ENCODE data around the gene ULK3. TPM values are rescaled to one million over a fixed set of nuclear protein-coding genes. Genes with fewer than 3 reads are reported as not detected.

ULK3 gene
- total and polyA plus RNA-seq, 2 donors (not counting 3 experiments of a cell fraction or from before 2014, with no cell fraction given) = 36.0 to 48.6 TPM

Small RNAs within 50 kb of the gene (microRNA-seq; reads per million reads assigned to microRNA genes)
- gene MIR4513 (ENCODE audit: borderline number of aligned reads, borderline replicate concordance) = not detected
- gene MIR6882 (ENCODE audit: borderline number of aligned reads, borderline replicate concordance) = not detected

Small RNAs within 50 kb of the gene (small RNA-seq; reads per million reads assigned to genes)
- gene CPLX3 (ENCODE audit: insufficient read depth, insufficient read length, low read depth, low replicate concordance) (not detected), gene MIR4513 (ENCODE audit: insufficient read depth, insufficient read length, low read depth, low replicate concordance) (not detected), gene MIR6882 (ENCODE audit: insufficient read depth, insufficient read length, low read depth, low replicate concordance) (not detected)

Other genes starting within 250 kb of the ULK3 start
- 69.2 and 75.5 TPM in 2 replicates for gene CLK3, start 227.3 kb downstream of the ULK3 start, total RNA-seq
- gene CLK3, start 227.3 kb downstream of the ULK3 start, polyA plus RNA-seq = 97.9 and 121 TPM in 2 replicates
- gene EDC3, start 147.1 kb downstream of the ULK3 start, total RNA-seq = 52.7 and 56.5 TPM in 2 replicates
- gene EDC3, start 147.1 kb downstream of the ULK3 start, polyA plus RNA-seq = 55.9 and 61.1 TPM in 2 replicates
- 5.8 and 7.6 TPM in 2 replicates for gene CYP1A1, start 117.6 kb downstream of the ULK3 start, total RNA-seq
- gene CYP1A1, start 117.6 kb downstream of the ULK3 start, polyA plus RNA-seq = 12.8 and 13.1 TPM in 2 replicates
- not detected in 2 replicates for gene CYP1A2, start 94.3 kb downstream of the ULK3 start, total RNA-seq
- gene CYP1A2, start 94.3 kb downstream of the ULK3 start, polyA plus RNA-seq = not detected in 2 replicates
- gene CSK, start 61.1 kb downstream of the ULK3 start, total RNA-seq = 89.1 and 104 TPM in 2 replicates
- gene CSK, start 61.1 kb downstream of the ULK3 start, polyA plus RNA-seq = 41.2 and 42.1 TPM in 2 replicates
- not detected in 2 replicates for gene LMAN1L, start 30.3 kb downstream of the ULK3 start, total RNA-seq
- not detected in 2 replicates for gene LMAN1L, start 30.3 kb downstream of the ULK3 start, polyA plus RNA-seq
- gene CPLX3, start 16.5 kb downstream of the ULK3 start, total RNA-seq = 0.16 TPM in 1 of 2 replicates, not detected in the other
- gene CPLX3, start 16.5 kb downstream of the ULK3 start, polyA plus RNA-seq = not detected in 2 replicates
- 61.1 and 67.3 TPM in 2 replicates for gene SCAMP2, start 30.2 kb upstream of the ULK3 start, total RNA-seq
- 250 and 256 TPM in 2 replicates for gene SCAMP2, start 30.2 kb upstream of the ULK3 start, polyA plus RNA-seq
- 27.7 and 36.3 TPM in 2 replicates for gene MPI, start 46.9 kb upstream of the ULK3 start, total RNA-seq
- gene MPI, start 46.9 kb upstream of the ULK3 start, polyA plus RNA-seq = 62.6 and 69.3 TPM in 2 replicates
- 57.0 and 73.0 TPM in 2 replicates for gene FAM219B, start 63.7 kb upstream of the ULK3 start, total RNA-seq
- 55.1 and 57.7 TPM in 2 replicates for gene FAM219B, start 63.7 kb upstream of the ULK3 start, polyA plus RNA-seq
- gene COX5A, start 94.9 kb upstream of the ULK3 start, total RNA-seq = 220 and 232 TPM in 2 replicates
- gene COX5A, start 94.9 kb upstream of the ULK3 start, polyA plus RNA-seq = 102 and 134 TPM in 2 replicates
- 13.7 and 13.8 TPM in 2 replicates for gene RPP25, start 113.6 kb upstream of the ULK3 start, total RNA-seq
- gene RPP25, start 113.6 kb upstream of the ULK3 start, polyA plus RNA-seq = 10.1 and 13.1 TPM in 2 replicates
- gene SCAMP5, start 152.4 kb upstream of the ULK3 start, total RNA-seq = 1.9 and 4.4 TPM in 2 replicates
- 5.9 and 6.2 TPM in 2 replicates for gene SCAMP5, start 152.4 kb upstream of the ULK3 start, polyA plus RNA-seq
- gene PPCDC, start 180.4 kb upstream of the ULK3 start, total RNA-seq = 14.5 and 16.8 TPM in 2 replicates
- gene PPCDC, start 180.4 kb upstream of the ULK3 start, polyA plus RNA-seq = 21.4 and 23.0 TPM in 2 replicates

Data from endothelial cell of umbilical vein (primary cell).